ENCODE data around the gene AUTS2.

GRCh38 chr7:70156057-70156456 is 557.8 kb downstream of the AUTS2 start:
- TF ChIP-seq POLR2A (IDR thresholded peaks at IDR 0.05) (no peak), CTCF (IDR thresholded peaks at IDR 0.05) (no peak)

All from thyroid gland (tissue), 4 donors.